Colonic mucosa (tissue), 4 donors: ENCODE data around the gene GARNL3. TPM values are rescaled to one million over a fixed set of nuclear protein-coding genes. Genes with fewer than 3 reads are reported as not detected.

Experiments used
- DNase-seq: peaks from one replicate; pipeline ENCODE4 v3.0.0-alpha.2; 2020
- H3K27ac ChIP-seq: fragments of 200-600 bp; one replicate; pipeline ENCODE4 v1.8.0; 2021
- H3K27me3 ChIP-seq: fragments of 200-600 bp; one replicate; pipeline ENCODE4 v1.8.0; 2021
- H3K36me3 ChIP-seq: fragments of 200-600 bp; one replicate; pipeline ENCODE4 v1.8.0; 2021
- H3K4me1 ChIP-seq: fragments of 200-600 bp; one replicate; pipeline ENCODE4 v1.8.0; 2021; ENCODE audit warnings: mild to moderate bottlenecking
- H3K4me3 ChIP-seq: fragments of 200-600 bp; one replicate; pipeline ENCODE4 v1.8.0; 2021
- H3K9ac ChIP-seq, 2 donors: one replicate each; pipeline ENCODE4 v1.7.0; 2013; ENCODE audit warnings: control low read depth in 2 of 2, low read depth in 2 of 2, low read length in 2 of 2
- H3K9me3 ChIP-seq: fragments of 200-600 bp; one replicate; pipeline ENCODE4 v1.8.0; 2021
- CTCF ChIP-seq: fragments of 200-600 bp; IDR thresholded peaks from one replicate; pipeline ENCODE4 v1.8.0; 2022; ENCODE audit warnings: antibody characterized with exemption, mild to moderate bottlenecking
- intact Hi-C: fragments of 100-400 bp; cut with DNase I; formaldehyde crosslinking; loops from one replicate; pipeline ENCODE4 v1.14.1; 2022
- total RNA-seq, 2 donors: library from RNA; stranded (reverse); fragmentation: NEBNext Ultra II Directional in 1 of 2; extraction: Animal tissue kit (Norgen Biotek cat#: 25700) in 1 of 2; gene quantifications; one replicate each; pipeline ENCODE4 v1.2.1, GENCODE V29; 2021
- donor health status: healthy.
- donor health status: DM: no; HTN: no; CAD: no.
- donor health status: DM: no; HTN: no; CAD: no.

GARNL3 gene
- total RNA-seq, 2 donors from 2014 or later = 4.1 to 5.1 TPM

GRCh38 chr9:127422133-127422782 is 157.7 kb downstream of the GARNL3 start:
- intact Hi-C loops = no loop called here
- Histone ChIP-seq H3K36me3 (no peaks in the 10 kb centered on the region), H3K9ac (no peak overlapping the region), H3K4me1 (peaks cover 22% of the 10 kb centered on the region), H3K27ac (no peak overlapping the region), H3K27me3 (no peaks in the 10 kb centered on the region), H3K4me3 (peak overlapping the region; percentile 99), H3K9me3 (no peaks in the 10 kb centered on the region)
- TF ChIP-seq CTCF = no peak
- no peak for DNase-seq

- intact Hi-C loops = no loop called here
- H3K4me1 ChIP-seq = peaks cover 22% of the 10 kb centered on the region
- no peak for TF ChIP-seq CTCF
- H3K27me3 ChIP-seq = no peaks in the 10 kb centered on the region
- no peaks in the 10 kb centered on the region for H3K9me3 ChIP-seq
- H3K9ac ChIP-seq = peak overlapping the region in 1 of 2 donors; percentile 77
- no peak overlapping the region for H3K27ac ChIP-seq
- DNase-seq = no peak
- no peaks in the 10 kb centered on the region for H3K36me3 ChIP-seq
- peak overlapping the region; percentile 99 for H3K4me3 ChIP-seq
These were observed 158.2 kb downstream of the GARNL3 start for GRCh38 chr9:127422787-127423186.

- Histone ChIP-seq H3K9me3 (no peaks in the 10 kb centered on the region), H3K9ac (peak overlapping the region; percentile 77 to 89), H3K27me3 (no peaks in the 10 kb centered on the region), H3K4me3 (peak overlapping the region; percentile 99), H3K27ac (peak overlapping the region; percentile 95), H3K4me1 (peaks cover 22% of the 10 kb centered on the region), H3K36me3 (no peaks in the 10 kb centered on the region)
- DNase-seq = no peak
- no peak for TF ChIP-seq CTCF
- intact Hi-C loops = no loop called here
These were observed 158.9 kb downstream of the GARNL3 start for GRCh38 chr9:127423476-127423933.

GRCh38 chr9:127423934-127424675 is 159.5 kb downstream of the GARNL3 start, which contains the start of gene ZNF79:
Gene ZNF79, plus strand, starts transcription at chr9:127424382. Its CDS starts 406 bp downstream, at chr9:127424788.
- intact Hi-C loops = no loop called here
- Histone ChIP-seq H3K36me3 (no peaks in the 10 kb centered on the region), H3K4me1 (peaks cover 22% of the 10 kb centered on the region)

GRCh38 chr9:127424676-127424999 is 160.1 kb downstream of the GARNL3 start:
- no peaks in the 10 kb centered on the region for H3K27me3 ChIP-seq
- no peak for DNase-seq
- no peaks in the 10 kb centered on the region for H3K9me3 ChIP-seq
- peak overlapping the region; percentile 95 for H3K27ac ChIP-seq
- intact Hi-C loops = no loop called here
- peaks cover 22% of the 10 kb centered on the region for H3K4me1 ChIP-seq
- peak overlapping the region; percentile 99 for H3K4me3 ChIP-seq
- peak overlapping the region; percentile 89 to 90 for H3K9ac ChIP-seq
- TF ChIP-seq CTCF = no peak
- H3K36me3 ChIP-seq = no peaks in the 10 kb centered on the region

More at GRCh38 chr9:127423934-127424675, 159.5 kb downstream of the GARNL3 start, which contains the start of gene ZNF79:
- Histone ChIP-seq H3K27me3 (no peaks in the 10 kb centered on the region), H3K9ac (peak within 1 kb of the TSS; percentile 89 to 90), H3K4me3 (peak within 1 kb of the TSS; percentile 99), H3K27ac (peak within 1 kb of the TSS; percentile 95), H3K9me3 (no peaks in the 10 kb centered on the region)
- peak; percentile 94 for DNase-seq
- TF ChIP-seq CTCF = no peak
